Prostate gland (tissue), 2 donors: ENCODE measurements around the gene A3GALT2.

ENCODE experiments used
- POLR2A ChIP-seq: fragments of 450-650 bp; IDR thresholded peaks from one replicate; pipeline ENCODE4 v1.6.1; 2016; ENCODE audit warnings: antibody characterized with exemption, mild to moderate bottlenecking
- POLR2AphosphoS5 ChIP-seq: sonication (generic); formaldehyde crosslinking; IDR thresholded peaks from one replicate; pipeline ENCODE4 v1.6.1; 2017; ENCODE audit warnings: antibody characterized with exemption
- TF ChIP-seq, protein P1 (sequence below), 4 experiments: fragments of 200-600 bp in 2 of 4; fragments of 450-650 bp in 2 of 4; sonication (generic) in 2 of 4; IDR thresholded peaks; 1 replicate in 3 of 4; 2 replicates in 1 of 4; pipeline ENCODE4 v1.5.1; 2016 to 2019; ENCODE audit warnings: antibody characterized with exemption in 4 of 4, mild to moderate bottlenecking in 2 of 4, moderate library complexity in 2 of 4

- TF ChIP-seq, protein P1, sequence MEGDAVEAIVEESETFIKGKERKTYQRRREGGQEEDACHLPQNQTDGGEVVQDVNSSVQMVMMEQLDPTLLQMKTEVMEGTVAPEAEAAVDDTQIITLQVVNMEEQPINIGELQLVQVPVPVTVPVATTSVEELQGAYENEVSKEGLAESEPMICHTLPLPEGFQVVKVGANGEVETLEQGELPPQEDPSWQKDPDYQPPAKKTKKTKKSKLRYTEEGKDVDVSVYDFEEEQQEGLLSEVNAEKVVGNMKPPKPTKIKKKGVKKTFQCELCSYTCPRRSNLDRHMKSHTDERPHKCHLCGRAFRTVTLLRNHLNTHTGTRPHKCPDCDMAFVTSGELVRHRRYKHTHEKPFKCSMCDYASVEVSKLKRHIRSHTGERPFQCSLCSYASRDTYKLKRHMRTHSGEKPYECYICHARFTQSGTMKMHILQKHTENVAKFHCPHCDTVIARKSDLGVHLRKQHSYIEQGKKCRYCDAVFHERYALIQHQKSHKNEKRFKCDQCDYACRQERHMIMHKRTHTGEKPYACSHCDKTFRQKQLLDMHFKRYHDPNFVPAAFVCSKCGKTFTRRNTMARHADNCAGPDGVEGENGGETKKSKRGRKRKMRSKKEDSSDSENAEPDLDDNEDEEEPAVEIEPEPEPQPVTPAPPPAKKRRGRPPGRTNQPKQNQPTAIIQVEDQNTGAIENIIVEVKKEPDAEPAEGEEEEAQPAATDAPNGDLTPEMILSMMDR (IDR thresholded peaks at IDR 0.05): no peak
- TF ChIP-seq POLR2AphosphoS5: no peak
- no peak for TF ChIP-seq POLR2A
Measured at GRCh38 chr1:33358114-33358794, 37.4 kb upstream of the A3GALT2 start.
